Eye (tissue), 1 donor: Measurements from ENCODE around the gene ABHD17A.

Experiments used
- DNase-seq: peaks from one replicate; pipeline ENCODE4 v3.0.0-alpha.2; 2015

Gene ABHD17A

GRCh38 chr19:1832046-1832663 is 53.1 kb downstream of the ABHD17A start:
- DNase-seq, result no peak

GRCh38 chr19:1830978-1831377 is 54.3 kb downstream of the ABHD17A start:
- DNase-seq, result no peak

DNA sequence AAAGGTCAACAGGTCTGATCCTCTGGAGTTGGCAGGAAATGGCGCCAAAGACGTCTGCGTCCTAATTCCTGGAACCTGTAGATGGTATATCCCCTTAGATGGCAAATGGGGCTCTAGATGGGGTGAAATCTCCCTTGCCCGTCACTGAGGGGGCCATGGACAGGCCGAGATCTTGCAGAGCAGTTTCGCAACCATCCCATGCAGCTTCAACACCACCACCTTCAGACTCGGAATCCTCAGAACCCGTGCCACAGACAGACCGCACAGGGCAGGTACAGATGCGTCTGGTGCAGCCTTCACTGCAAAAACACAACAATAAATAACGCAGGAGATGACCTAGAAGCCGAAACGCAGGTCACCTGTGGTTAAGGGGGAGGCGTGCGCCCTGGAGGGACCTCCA is 54.7 kb downstream of the ABHD17A start:
- DNase-seq, result no peak

DNA sequence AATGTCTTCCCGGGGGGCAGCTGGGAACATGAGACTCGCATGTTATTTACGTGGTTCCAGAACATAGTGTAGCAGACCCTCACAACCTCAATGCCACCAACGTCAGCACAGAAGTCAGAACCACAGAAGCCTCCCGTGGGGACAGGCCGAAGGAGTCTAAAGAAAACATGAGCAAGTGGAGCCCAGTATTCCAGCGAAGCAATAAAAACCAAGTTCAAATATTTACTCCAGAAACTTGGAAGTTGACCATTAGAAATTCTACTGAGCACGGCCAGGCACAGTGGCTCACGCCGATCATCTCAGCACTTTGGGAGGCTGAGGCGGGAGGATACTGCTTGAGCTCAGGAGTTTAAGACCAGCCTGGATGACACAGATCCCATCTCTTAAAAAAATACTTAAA is 55.3 kb downstream of the ABHD17A start:
- no peak for DNase-seq

DNA sequence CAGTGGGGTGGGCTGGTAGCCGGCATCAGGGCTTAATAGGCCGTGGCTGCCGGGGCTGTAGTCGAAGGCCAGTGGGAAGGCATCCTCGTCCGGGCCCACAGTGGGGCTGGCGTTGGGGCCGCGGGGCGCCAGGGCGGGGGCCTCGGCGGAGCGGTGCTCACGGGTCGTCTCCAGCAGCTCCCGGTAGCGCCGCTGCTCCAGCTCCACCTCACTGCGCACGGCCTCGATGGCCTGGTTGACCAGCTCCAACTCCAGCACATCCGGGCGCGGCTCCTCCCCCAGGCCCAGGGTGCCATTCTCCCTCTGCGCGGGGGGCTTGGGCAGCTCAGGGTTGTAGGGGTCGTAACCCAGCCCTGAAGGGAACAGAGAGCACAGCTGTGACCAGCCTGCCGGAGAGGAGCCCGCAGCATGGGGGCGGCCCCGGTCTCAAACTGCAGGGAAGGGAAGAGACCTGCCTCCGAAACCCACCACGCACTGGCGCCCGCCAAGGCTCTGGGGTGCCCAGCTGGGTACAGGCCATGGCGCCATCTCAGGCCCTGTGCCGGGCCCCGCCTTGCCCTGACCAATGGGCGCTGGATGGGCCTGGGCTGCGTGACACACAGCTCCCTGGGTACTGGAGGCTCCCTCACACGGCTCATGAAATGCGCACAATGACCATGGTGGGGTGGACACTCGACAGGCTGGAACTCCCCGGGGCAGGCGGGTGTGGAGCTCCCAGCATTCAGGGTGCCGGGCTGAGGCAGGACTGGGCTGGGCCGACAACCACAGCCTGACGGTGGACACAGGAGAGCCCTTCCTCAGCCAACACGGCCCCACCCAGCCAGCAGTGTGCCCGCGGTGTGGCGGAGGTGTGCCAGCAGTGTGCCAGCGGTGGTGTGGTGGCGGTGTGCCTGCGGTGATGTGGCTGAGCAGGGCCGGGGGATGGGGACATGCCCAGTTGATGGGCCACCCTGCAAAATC is 56.7 kb downstream of the ABHD17A start:
- no peak for DNase-seq

DNA sequence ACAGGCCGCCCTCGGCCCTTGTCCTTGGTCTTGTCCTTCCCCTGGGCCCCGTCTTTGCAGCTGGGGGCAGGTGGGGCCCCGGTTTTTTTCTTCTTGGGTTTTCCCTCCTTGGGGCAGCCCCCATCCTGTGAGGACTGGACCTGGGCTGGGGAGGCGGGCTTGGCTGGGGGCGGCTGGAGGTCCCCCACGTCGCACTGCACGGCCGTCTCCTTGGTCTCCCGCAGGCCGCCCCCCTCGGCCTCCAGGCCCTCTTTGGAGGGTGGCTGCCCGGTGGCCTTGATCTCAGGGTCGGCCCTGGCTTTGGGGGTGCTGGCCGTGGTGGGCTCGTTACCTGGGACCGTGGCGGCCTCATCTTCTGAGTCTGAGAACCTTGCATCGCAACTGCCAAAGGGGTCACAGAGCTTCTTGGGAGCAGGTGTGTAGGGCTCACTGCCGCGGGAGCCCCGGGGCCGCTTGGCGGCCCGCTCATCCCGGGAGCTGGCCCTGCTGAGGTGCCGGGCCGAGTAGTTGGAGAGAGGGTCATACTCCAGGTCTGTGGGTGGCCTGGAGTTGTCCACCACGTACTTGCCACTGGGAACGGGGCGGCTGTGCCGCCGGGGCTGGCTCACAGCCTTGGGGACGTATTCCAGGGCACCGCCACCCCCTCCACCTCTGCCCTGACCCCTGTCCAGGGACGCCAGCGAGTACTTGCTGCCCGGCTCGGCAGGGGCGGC is 57.6 kb downstream of the ABHD17A start:
- DNase-seq, result no peak
